ENCODE data around the gene ABCC5.
A peak's percentile ranks its signal among the peaks of the same experiment; 100 is the strongest.
"Not testable (repeated sequence)": the region's sequence is repeated elsewhere in the genome, so short reads cannot be mapped to it uniquely, and the experiment has no call there.

Gene ABCC5

GRCh38 chr3:184016169-184016570, 1.5 kb downstream of the ABCC5 start:
- DNase-seq (ENCODE audit: low spot score), result peak; percentile 50

- peak; percentile 43 for DNase-seq (ENCODE audit: low spot score)
Measured at GRCh38 chr3:184015381-184016019, 2.2 kb downstream of the ABCC5 start.

GRCh38 chr3:184011937-184012889, 5.5 kb downstream of the ABCC5 start:
- DNase-seq (ENCODE audit: low spot score), result no peak

GRCh38 chr3:184011230-184011876, 6.3 kb downstream of the ABCC5 start:
- no peak for DNase-seq (ENCODE audit: low spot score)

- DNase-seq (ENCODE audit: low spot score), result no peak
Measured at GRCh38 chr3:184008161-184008560, 9.5 kb downstream of the ABCC5 start.

GRCh38 chr3:184007143-184007813, 10.4 kb downstream of the ABCC5 start:
- not testable (repeated sequence) for DNase-seq (ENCODE audit: low spot score)

GRCh38 chr3:184005941-184006507, 11.7 kb downstream of the ABCC5 start:
- DNase-seq (ENCODE audit: low spot score), result peak; percentile 74

- DNase-seq (ENCODE audit: low spot score), result no peak
Measured at GRCh38 chr3:184004476-184004875, 13.2 kb downstream of the ABCC5 start.

- no peak for DNase-seq (ENCODE audit: low spot score)
Measured at GRCh38 chr3:184003187-184003967, 14.3 kb downstream of the ABCC5 start.

GRCh38 chr3:184002469-184002868, 15.2 kb downstream of the ABCC5 start:
- DNase-seq (ENCODE audit: low spot score), result no peak

- no peak for DNase-seq (ENCODE audit: low spot score)
Measured at GRCh38 chr3:184001761-184002160, 15.9 kb downstream of the ABCC5 start.

- DNase-seq (ENCODE audit: low spot score), result no peak
Measured at GRCh38 chr3:183991403-183991802, 26.3 kb downstream of the ABCC5 start.

GRCh38 chr3:183988216-183988790, 29.4 kb downstream of the ABCC5 start:
- no peak for DNase-seq (ENCODE audit: low spot score)

GRCh38 chr3:183987000-183987600, 30.6 kb downstream of the ABCC5 start:
- DNase-seq (ENCODE audit: low spot score), result no peak

- DNase-seq (ENCODE audit: low spot score), result no peak
Measured at GRCh38 chr3:183984749-183985729, 32.6 kb downstream of the ABCC5 start.

GRCh38 chr3:183984127-183984740, 33.5 kb downstream of the ABCC5 start:
- no peak for DNase-seq (ENCODE audit: low spot score)

GRCh38 chr3:183981990-183982644, 35.6 kb downstream of the ABCC5 start:
- no peak for DNase-seq (ENCODE audit: low spot score)

- DNase-seq (ENCODE audit: low spot score), result no peak
Measured at GRCh38 chr3:183980403-183980802, 37.3 kb downstream of the ABCC5 start.

All from hematopoietic multipotent progenitor cell treated with erythropoietin and hydrocortisone succinate and interleukin-3 and kit ligand, for 15 days (in vitro differentiated cells).